Kidney (tissue), 14 donors: ENCODE data around the gene LRRC53. TPM values are rescaled to one million over a fixed set of nuclear protein-coding genes. Genes with fewer than 3 reads are reported as not detected.

Experiments used
- DNase-seq, 5 donors: peaks; one replicate each; pipeline ENCODE4 v3.0.0-alpha.2; 2013 to 2020
- FAIRE-seq: peaks from 2 replicates; lab custom pipeline; 2012; peaks lifted over from hg19 to GRCh38; lab: Jason Lieb, UNC
- H3K27ac ChIP-seq, 2 donors: one replicate each; pipeline ENCODE4 v1.7.0; 2013; ENCODE audit warnings: low read depth in 2 of 2, low read length in 2 of 2, inconsistent platforms in 1 of 2
- H3K27me3 ChIP-seq: one replicate; pipeline ENCODE4 v1.7.1; 2013; ENCODE audit warnings: low read length, inconsistent platforms; ENCODE audit not compliant: control insufficient read depth, insufficient read depth
- H3K36me3 ChIP-seq, 3 donors: one replicate each; pipeline versions ENCODE4 v1.7.0 to v1.7.1; 2013; ENCODE audit warnings: low read length in 3 of 3, control low read depth in 1 of 3, inconsistent platforms in 1 of 3; ENCODE audit not compliant: insufficient read depth in 3 of 3, control insufficient read depth in 2 of 3
- H3K4me1 ChIP-seq, 3 donors: one replicate each; pipeline versions ENCODE4 v1.7.0 to v1.7.1; 2013; ENCODE audit warnings: low read length in 3 of 3, inconsistent platforms in 1 of 3, low read depth in 1 of 3; ENCODE audit not compliant: control insufficient read depth in 2 of 3, insufficient read depth in 2 of 3
- H3K4me3 ChIP-seq, 3 donors: one replicate each; pipeline versions ENCODE4 v1.7.0 to v1.8.1; 2013; ENCODE audit warnings: low read length in 3 of 3, control low read depth in 1 of 3, inconsistent platforms in 1 of 3
- H3K9ac ChIP-seq, 3 donors: one replicate each; pipeline versions ENCODE4 v1.7.0 to v1.7.1; 2013; ENCODE audit warnings: low read length in 3 of 3, control low read depth in 1 of 3, inconsistent platforms in 1 of 3
- H3K9me3 ChIP-seq, 3 donors: one replicate each; pipeline versions ENCODE4 v1.7.0 to v1.7.1; 2013; ENCODE audit warnings: low read length in 3 of 3, control low read depth in 1 of 3, inconsistent platforms in 1 of 3; ENCODE audit not compliant: control insufficient read depth in 2 of 3, insufficient read depth in 1 of 3
- intact Hi-C: fragments of 100-400 bp; cut with DNase I; formaldehyde crosslinking; loops from one replicate; pipeline ENCODE4 v1.11.1; 2022
- polyA plus RNA-seq: library from polyadenylated mRNA; stranded (reverse); fragments of 350-450 nt; fragmentation: Illumina TruSeq; extraction: RNeasy Lipid Tissue Mini Kit (QIAGEN cat#74804); gene quantifications from one replicate; pipeline ENCODE4 v1.2.3, GENCODE V29; 2014; ENCODE audit warnings: low read depth, low replicate concordance; ENCODE audit not compliant: insufficient read depth
- total RNA-seq: library from RNA; stranded (reverse); fragmentation: NEBNext Ultra II Directional; extraction: Animal tissue kit (Norgen Biotek cat#: 25700); gene quantifications from one replicate; pipeline ENCODE4 v1.2.1, GENCODE V29; 2021
- TF ChIP-seq, protein P1 (sequence below): IDR thresholded peaks from 3 replicates; pipeline ENCODE4 v1.5.1; 2012; ENCODE audit warnings: mild to moderate bottlenecking, moderate library complexity, borderline replicate concordance; ENCODE audit not compliant: insufficient read depth; ENCODE audit errors: extremely low read depth
- donor health status: control.
- donor health status: control.
- donor health status: control.
- donor health status: control.
- donor health status: control.
- donor health status: DM: yes; HTN: yes; CAD: no.
- donor health status: Normal renal cell carcinoma (clear cell type).

Gene LRRC53
- total and polyA plus RNA-seq, 2 donors from 2014 or later: not detected

DNA sequence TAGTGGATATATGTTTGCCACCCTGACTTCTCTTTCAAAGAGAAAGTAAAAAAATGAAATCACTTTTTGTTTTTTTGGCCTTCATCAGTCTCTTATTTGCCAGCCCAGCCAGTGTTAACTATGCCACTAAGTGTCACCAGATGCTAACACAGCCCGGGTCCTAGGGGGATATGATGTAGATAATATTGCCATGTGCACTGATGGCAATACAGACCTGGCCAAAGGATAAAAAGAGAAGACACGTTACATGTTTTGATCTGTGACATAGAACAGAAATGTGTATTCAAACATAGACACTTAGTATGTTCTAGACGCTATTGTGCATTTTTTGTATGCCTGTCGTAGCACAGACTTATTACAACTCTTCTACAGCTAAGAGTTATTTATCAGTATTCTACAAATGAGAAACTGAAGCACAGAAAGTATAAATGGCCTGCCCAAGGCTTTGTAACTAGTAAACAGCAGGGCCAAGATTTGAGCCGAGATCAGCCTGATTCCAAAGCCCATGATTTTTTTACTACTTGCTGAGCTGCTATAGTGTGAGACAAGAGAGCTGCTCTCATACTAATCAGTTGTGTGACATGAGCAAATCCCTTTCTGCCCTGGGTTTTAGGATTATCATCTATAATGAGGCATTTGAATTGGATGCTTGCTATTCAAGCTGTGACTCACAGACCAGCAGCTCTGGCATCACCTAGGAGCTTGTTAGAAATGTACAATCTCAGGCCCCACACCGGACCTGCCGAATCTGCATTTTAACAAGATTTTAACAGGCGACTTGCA, 6.3 kb downstream of the LRRC53 start:
- H3K4me1 ChIP-seq: no peaks in the 10 kb centered on the region
- no peaks in the 10 kb centered on the region for H3K36me3 ChIP-seq
- H3K9me3 ChIP-seq: no peaks in the 10 kb centered on the region
- TF ChIP-seq, protein P1, sequence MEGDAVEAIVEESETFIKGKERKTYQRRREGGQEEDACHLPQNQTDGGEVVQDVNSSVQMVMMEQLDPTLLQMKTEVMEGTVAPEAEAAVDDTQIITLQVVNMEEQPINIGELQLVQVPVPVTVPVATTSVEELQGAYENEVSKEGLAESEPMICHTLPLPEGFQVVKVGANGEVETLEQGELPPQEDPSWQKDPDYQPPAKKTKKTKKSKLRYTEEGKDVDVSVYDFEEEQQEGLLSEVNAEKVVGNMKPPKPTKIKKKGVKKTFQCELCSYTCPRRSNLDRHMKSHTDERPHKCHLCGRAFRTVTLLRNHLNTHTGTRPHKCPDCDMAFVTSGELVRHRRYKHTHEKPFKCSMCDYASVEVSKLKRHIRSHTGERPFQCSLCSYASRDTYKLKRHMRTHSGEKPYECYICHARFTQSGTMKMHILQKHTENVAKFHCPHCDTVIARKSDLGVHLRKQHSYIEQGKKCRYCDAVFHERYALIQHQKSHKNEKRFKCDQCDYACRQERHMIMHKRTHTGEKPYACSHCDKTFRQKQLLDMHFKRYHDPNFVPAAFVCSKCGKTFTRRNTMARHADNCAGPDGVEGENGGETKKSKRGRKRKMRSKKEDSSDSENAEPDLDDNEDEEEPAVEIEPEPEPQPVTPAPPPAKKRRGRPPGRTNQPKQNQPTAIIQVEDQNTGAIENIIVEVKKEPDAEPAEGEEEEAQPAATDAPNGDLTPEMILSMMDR: no peak
- H3K27me3 ChIP-seq: no peaks in the 10 kb centered on the region
- no peak overlapping the region for H3K27ac ChIP-seq
- intact Hi-C loops: no loop called here
- no peak overlapping the region for H3K9ac ChIP-seq
- DNase-seq (no peak), FAIRE-seq (no peak)
- no peak overlapping the region for H3K4me3 ChIP-seq

DNA sequence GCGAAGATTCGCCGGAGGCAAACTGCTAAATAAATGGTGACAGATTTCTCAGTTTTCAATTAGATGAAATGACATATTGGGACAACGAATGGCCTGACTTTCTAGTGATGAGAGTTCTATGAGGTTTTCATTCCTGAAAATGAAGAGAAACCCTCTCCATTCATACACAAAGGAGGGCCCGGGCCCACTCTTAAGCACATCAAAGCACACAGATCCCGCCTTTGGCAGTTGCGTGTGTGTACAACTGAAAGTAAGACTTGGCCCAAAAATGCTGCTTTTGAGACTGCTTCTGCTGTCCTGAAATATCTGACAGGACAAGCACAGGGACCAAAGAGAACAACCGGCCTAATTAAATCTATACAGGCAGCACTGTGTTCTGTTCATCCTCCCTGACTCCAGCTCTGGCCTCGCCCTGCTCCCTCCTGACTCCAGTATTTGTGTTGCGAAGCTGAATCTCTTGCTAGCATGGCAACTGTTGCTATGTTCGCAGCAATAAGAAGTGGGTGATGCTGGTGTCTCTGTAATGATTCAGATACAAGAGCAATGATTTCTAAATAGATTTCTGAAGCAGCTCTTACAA, 7.4 kb downstream of the LRRC53 start:
- intact Hi-C loops: no loop called here
- TF ChIP-seq, protein P1: no peak
- FAIRE-seq: no peak

DNA sequence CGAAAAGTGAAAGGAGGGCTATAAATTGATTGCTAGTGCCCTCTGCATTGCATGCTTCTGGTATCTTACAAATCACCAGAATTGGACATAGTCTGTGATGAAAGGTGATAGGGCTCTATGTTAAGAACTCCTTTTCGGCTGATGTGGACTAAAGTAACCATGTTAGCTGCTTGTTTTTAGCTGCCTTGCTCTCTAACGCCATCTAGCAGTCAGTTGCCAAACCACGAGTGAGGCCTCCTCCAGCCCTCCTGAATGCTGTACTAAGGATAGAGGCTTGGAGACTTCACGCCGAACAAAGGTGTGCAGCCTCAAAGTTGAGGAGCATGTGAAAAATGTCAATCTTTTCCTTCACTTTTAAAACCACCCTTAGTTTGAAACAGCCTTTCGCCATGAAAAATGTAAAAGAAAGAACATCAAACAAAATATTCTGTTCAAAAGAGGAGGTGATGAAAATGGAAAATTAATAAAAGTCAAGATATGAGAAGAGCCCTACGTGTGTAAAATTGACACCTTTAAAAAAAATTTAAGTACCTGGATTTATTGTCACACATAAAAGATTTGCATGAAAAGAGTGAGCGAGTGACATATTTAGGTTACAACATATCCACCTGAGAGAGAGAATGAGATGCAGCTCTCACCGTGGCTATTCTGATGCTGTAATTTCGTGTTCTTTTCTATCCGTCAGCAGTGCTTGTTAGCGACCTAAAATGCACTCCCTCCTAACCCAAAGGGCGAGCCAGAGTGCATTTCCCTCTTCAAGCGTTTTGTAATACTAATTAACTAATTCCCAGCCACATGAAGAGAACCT, 8.1 kb downstream of the LRRC53 start:
- Histone ChIP-seq H3K27me3 (no peaks in the 10 kb centered on the region), H3K4me1 (no peaks in the 10 kb centered on the region), H3K9ac (no peak overlapping the region), H3K36me3 (no peaks in the 10 kb centered on the region), H3K4me3 (no peak overlapping the region), H3K27ac (no peak overlapping the region), H3K9me3 (no peaks in the 10 kb centered on the region)
- intact Hi-C loops: no loop called here
- TF ChIP-seq, protein P1: peak; percentile 49
- DNase-seq (peak in 4 of 5 donors; percentile 61 to 81 (median 78)), FAIRE-seq (no peak)

More for the DNA sequence above, 7.4 kb downstream of the LRRC53 start:
- Histone ChIP-seq H3K27me3 (no peaks in the 10 kb centered on the region), H3K36me3 (no peaks in the 10 kb centered on the region), H3K9me3 (no peaks in the 10 kb centered on the region), H3K4me1 (no peaks in the 10 kb centered on the region), H3K9ac (no peak overlapping the region), H3K27ac (no peak overlapping the region), H3K4me3 (no peak overlapping the region)
- peak in 1 of 5 donors; percentile 53 for DNase-seq
